ENCODE results near the gene ALDH1A2.

The ALDH1A2 gene

GRCh38 chr15:57931570-57931969 is 133.9 kb downstream of the ALDH1A2 start:
- no peak for DNase-seq

- no peak for DNase-seq
These were observed 138.3 kb downstream of the ALDH1A2 start for GRCh38 chr15:57927091-57927631.

GRCh38 chr15:57925650-57926049 is 139.9 kb downstream of the ALDH1A2 start:
- no peak for DNase-seq

GRCh38 chr15:57924598-57924997 is 140.9 kb downstream of the ALDH1A2 start:
- DNase-seq = no peak

- DNase-seq = no peak
These were observed 141.8 kb downstream of the ALDH1A2 start for GRCh38 chr15:57923750-57924149.

GRCh38 chr15:57923306-57923705 is 142.2 kb downstream of the ALDH1A2 start:
- peak; percentile 39 for DNase-seq

GRCh38 chr15:57922776-57923175 is 142.7 kb downstream of the ALDH1A2 start:
- DNase-seq = no peak

GRCh38 chr15:57921371-57921770 is 144.1 kb downstream of the ALDH1A2 start:
- no peak for DNase-seq

- no peak for DNase-seq
These were observed 144.6 kb downstream of the ALDH1A2 start for GRCh38 chr15:57920911-57921310.

GRCh38 chr15:57919754-57920153 is 145.8 kb downstream of the ALDH1A2 start:
- DNase-seq = no peak

GRCh38 chr15:57917998-57918397 is 147.5 kb downstream of the ALDH1A2 start:
- DNase-seq = no peak

- no peak for DNase-seq
These were observed 148.8 kb downstream of the ALDH1A2 start for GRCh38 chr15:57916695-57917094.

GRCh38 chr15:57915827-57916531 is 149.5 kb downstream of the ALDH1A2 start:
- DNase-seq = no peak

- no peak for DNase-seq
These were observed 151.0 kb downstream of the ALDH1A2 start for GRCh38 chr15:57914350-57915055.

GRCh38 chr15:57911247-57911646 is 154.3 kb downstream of the ALDH1A2 start:
- DNase-seq = peak; percentile 32

GRCh38 chr15:57910672-57911071 is 154.8 kb downstream of the ALDH1A2 start:
- DNase-seq = no peak

GRCh38 chr15:57909388-57909787 is 156.1 kb downstream of the ALDH1A2 start:
- DNase-seq = no peak

GRCh38 chr15:57903626-57904025 is 161.9 kb downstream of the ALDH1A2 start:
- DNase-seq = no peak
